Thoracic aorta (tissue), 2 donors: ENCODE data around the gene TMEM140. TPM values are rescaled to one million over a fixed set of nuclear protein-coding genes. Genes with fewer than 3 reads are reported as not detected.
A peak's percentile ranks its signal among the peaks of the same experiment; 100 is the strongest.

Experiments
- ATAC-seq: fragments of 150-250 bp; one replicate; pipeline ENCODE4 v1.8.0; 2017; ENCODE audit warnings: low read depth; ENCODE audit not compliant: insufficient number of reproducible peaks, low FRiP score
- DNase-seq: peaks from one replicate; pipeline ENCODE4 v3.0.0-alpha.2; 2020; ENCODE audit warnings: low spot score
- H3K27ac ChIP-seq, 2 donors: fragments of 200-600 bp; sonication (generic); 1 replicate in 1 of 2; 2 replicates in 1 of 2; pipeline ENCODE4 v1.5.1; 2016; ENCODE audit warnings: mild to moderate bottlenecking in 2 of 2, moderate library complexity in 2 of 2
- H3K27me3 ChIP-seq: fragments of 200-600 bp; sonication (generic); replicated peaks from 2 replicates; pipeline ENCODE4 v1.6.0; 2016; ENCODE audit warnings: mild to moderate bottlenecking; ENCODE audit not compliant: insufficient read depth
- H3K36me3 ChIP-seq: fragments of 200-600 bp; sonication (generic); one replicate; pipeline ENCODE4 v1.5.1; 2016
- H3K4me1 ChIP-seq, 2 donors: fragments of 200-600 bp; sonication (generic); 1 replicate in 1 of 2; 2 replicates in 1 of 2; pipeline versions ENCODE4 v1.5.1 to v1.6.0; 2016; ENCODE audit warnings: low read depth in 2 of 2, mild to moderate bottlenecking in 1 of 2; ENCODE audit not compliant: control insufficient read depth in 1 of 2
- H3K4me3 ChIP-seq: fragments of 200-600 bp; sonication (generic); 2 replicates; pipeline ENCODE4 v1.5.1; 2016; ENCODE audit warnings: mild to moderate bottlenecking
- H3K9me3 ChIP-seq: fragments of 200-600 bp; sonication (generic); 2 replicates; pipeline ENCODE4 v1.5.1; 2016
- total RNA-seq, 2 donors: library from RNA; depleted of rRNA; stranded (reverse); fragments of >200 nt; gene quantifications; one replicate each; pipeline versions ENCODE4 v1.1.0 to v1.2.3, GENCODE V29; 2016
- TF ChIP-seq, protein P1 (sequence below): fragments of 200-600 bp; sonication (generic); IDR thresholded peaks from one replicate; pipeline ENCODE4 v1.5.1; 2019; ENCODE audit warnings: antibody characterized with exemption

TMEM140 gene
- total RNA-seq, 2 donors from 2014 or later = 20.6 to 27.6 TPM

DNA sequence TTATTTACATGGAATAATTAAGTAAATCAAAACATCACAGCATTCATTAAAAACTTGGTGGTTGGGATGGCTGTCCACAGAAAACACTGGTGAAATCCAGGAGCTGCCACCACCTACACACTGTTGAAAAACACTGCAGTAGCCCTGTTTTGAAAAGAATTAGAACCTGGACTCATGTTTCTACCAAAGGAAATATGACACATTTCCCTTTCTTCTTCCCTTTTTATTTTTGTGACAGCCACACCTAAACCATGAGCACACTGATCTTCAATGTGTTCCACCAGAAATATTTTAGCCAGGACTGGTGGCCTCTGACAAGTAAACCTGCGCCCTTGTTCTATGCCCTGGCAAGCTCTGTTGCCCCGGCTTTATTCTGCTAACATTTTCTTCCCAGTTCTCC, 3.3 kb downstream of the TMEM140 start:
- DNase-seq (no peak), ATAC-seq (no peak)
- no peaks in the 10 kb centered on the region for H3K27me3 ChIP-seq
- H3K4me1 ChIP-seq = peaks cover 25 to 42% of the 10 kb centered on the region in 2 donors
- TF ChIP-seq, protein P1, sequence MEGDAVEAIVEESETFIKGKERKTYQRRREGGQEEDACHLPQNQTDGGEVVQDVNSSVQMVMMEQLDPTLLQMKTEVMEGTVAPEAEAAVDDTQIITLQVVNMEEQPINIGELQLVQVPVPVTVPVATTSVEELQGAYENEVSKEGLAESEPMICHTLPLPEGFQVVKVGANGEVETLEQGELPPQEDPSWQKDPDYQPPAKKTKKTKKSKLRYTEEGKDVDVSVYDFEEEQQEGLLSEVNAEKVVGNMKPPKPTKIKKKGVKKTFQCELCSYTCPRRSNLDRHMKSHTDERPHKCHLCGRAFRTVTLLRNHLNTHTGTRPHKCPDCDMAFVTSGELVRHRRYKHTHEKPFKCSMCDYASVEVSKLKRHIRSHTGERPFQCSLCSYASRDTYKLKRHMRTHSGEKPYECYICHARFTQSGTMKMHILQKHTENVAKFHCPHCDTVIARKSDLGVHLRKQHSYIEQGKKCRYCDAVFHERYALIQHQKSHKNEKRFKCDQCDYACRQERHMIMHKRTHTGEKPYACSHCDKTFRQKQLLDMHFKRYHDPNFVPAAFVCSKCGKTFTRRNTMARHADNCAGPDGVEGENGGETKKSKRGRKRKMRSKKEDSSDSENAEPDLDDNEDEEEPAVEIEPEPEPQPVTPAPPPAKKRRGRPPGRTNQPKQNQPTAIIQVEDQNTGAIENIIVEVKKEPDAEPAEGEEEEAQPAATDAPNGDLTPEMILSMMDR = no peak
- H3K36me3 ChIP-seq = no peaks in the 10 kb centered on the region
- peak overlapping the region in 1 of 2 donors; percentile 52 for H3K27ac ChIP-seq
- H3K4me3 ChIP-seq = no peak overlapping the region
- H3K9me3 ChIP-seq = peaks cover 8% of the 10 kb centered on the region

- peak overlapping the region in 1 of 2 donors; percentile 1 for H3K27ac ChIP-seq
- DNase-seq (no peak), ATAC-seq (no peak)
- H3K9me3 ChIP-seq = peaks cover 11% of the 10 kb centered on the region
- H3K36me3 ChIP-seq = no peaks in the 10 kb centered on the region
- no peaks in the 10 kb centered on the region for H3K27me3 ChIP-seq
- peaks cover 25 to 38% of the 10 kb centered on the region in 2 donors for H3K4me1 ChIP-seq
- no peak overlapping the region for H3K4me3 ChIP-seq
- TF ChIP-seq, protein P1 = no peak
Measured at GRCh38 chr7:135151533-135151932, 3.7 kb downstream of the TMEM140 start.

DNA sequence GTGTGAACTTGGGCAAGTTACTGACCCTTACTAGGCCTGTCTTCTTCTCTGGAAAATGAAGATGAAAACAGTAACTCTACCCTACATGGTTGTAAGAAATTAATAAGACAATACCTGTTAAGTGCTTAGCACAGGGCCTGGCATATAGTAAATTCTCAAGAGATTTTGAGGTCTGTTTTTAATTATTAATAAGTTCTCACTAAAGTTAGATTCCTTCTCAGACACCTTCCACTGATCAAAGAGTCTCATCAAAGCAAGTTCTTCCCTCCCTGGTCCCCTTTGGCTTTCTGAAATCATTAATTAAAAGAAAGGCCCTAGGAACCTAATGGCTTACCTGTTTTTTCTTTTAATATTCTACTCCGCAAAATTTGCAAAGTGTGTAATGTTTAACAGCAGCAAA, 4.6 kb downstream of the TMEM140 start:
- no peak overlapping the region for H3K4me3 ChIP-seq
- peaks cover 11% of the 10 kb centered on the region for H3K9me3 ChIP-seq
- ATAC-seq (no peak), DNase-seq (no peak)
- TF ChIP-seq, protein P1 = no peak
- H3K27me3 ChIP-seq = no peaks in the 10 kb centered on the region
- H3K36me3 ChIP-seq = no peaks in the 10 kb centered on the region
- peak overlapping the region in 1 of 2 donors; percentile 1 for H3K27ac ChIP-seq
- H3K4me1 ChIP-seq = peaks cover 20 to 31% of the 10 kb centered on the region in 2 donors

- no peaks in the 10 kb centered on the region for H3K27me3 ChIP-seq
- peaks cover 11% of the 10 kb centered on the region for H3K9me3 ChIP-seq
- peaks cover 31 to 42% of the 10 kb centered on the region in 2 donors for H3K4me1 ChIP-seq
- DNase-seq (no peak), ATAC-seq (no peak)
- TF ChIP-seq, protein P1 = no peak
- no peaks in the 10 kb centered on the region for H3K36me3 ChIP-seq
- H3K4me3 ChIP-seq = no peak overlapping the region
- no peak overlapping the region for H3K27ac ChIP-seq
Measured at GRCh38 chr7:135154734-135155133, 6.9 kb downstream of the TMEM140 start.

DNA sequence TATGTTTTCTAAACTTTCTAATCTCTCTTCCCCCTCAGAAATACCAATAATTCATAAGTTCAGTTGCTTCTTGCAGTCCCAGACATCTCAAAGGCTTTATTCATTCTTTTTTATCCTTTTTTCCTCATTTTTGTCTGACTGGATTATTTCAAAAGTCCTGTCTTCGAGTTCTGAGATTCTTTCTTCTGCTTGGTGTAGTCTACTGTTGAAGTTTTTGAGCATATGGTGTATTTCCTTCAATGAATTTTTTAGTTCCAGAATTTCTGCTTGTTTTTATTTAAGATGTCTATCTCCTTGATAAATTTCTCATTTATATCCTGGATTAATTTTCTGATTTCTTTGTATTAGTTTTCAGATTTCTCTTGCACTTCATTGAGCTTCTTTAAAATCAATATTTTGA, 8.4 kb downstream of the TMEM140 start:
- TF ChIP-seq, protein P1 = no peak
- ATAC-seq = no peak
- no peaks in the 10 kb centered on the region for H3K36me3 ChIP-seq

More for the DNA sequence above, 8.4 kb downstream of the TMEM140 start:
- no peak for DNase-seq
- Histone ChIP-seq H3K9me3 (peaks cover 11% of the 10 kb centered on the region), H3K27me3 (no peaks in the 10 kb centered on the region), H3K4me1 (peaks cover 32 to 43% of the 10 kb centered on the region in 2 donors), H3K27ac (no peak overlapping the region), H3K4me3 (no peak overlapping the region)
